OCI-LY1 (cell line): ENCODE data around the gene ADAMTS15.

Source experiments
- H2AFZ ChIP-seq: fragments of 200-600 bp; sonication (generic), shearing (Covaris generic); 2 replicates; pipeline ENCODE4 v1.6.0; 2014; ENCODE audit warnings: antibody characterized with exemption, mild to moderate bottlenecking, low read length
- H3F3A ChIP-seq: fragments of 200-600 bp; sonication (generic), shearing (Covaris generic); 2 replicates; pipeline ENCODE4 v1.6.0; 2014; ENCODE audit warnings: mild to moderate bottlenecking, antibody characterized with exemption, low read length, moderate library complexity; ENCODE audit not compliant: insufficient read depth
- H3K27ac ChIP-seq: fragments of 200-600 bp; sonication (generic); 2 replicates; pipeline ENCODE4 v1.5.1; 2014; ENCODE audit warnings: low read length, mixed run types, mild to moderate bottlenecking, low read depth; ENCODE audit not compliant: poor library complexity, severe bottlenecking
- H3K27me3 ChIP-seq: fragments of 200-600 bp; sonication (generic); 2 replicates; pipeline ENCODE4 v1.6.0; 2014; ENCODE audit warnings: antibody characterized with exemption, mild to moderate bottlenecking, low read length, moderate library complexity; ENCODE audit not compliant: insufficient read depth
- H3K36me3 ChIP-seq: fragments of 200-600 bp; sonication (generic); 2 replicates; pipeline ENCODE4 v1.6.1; 2014; ENCODE audit warnings: mild to moderate bottlenecking, antibody characterized with exemption, low read length, moderate library complexity, mixed read lengths; ENCODE audit not compliant: insufficient read depth
- H3K4me1 ChIP-seq: fragments of 200-600 bp; sonication (generic); 2 replicates; pipeline ENCODE4 v1.5.1; 2014; ENCODE audit warnings: mild to moderate bottlenecking, low read length, moderate library complexity; ENCODE audit not compliant: insufficient read depth, severe bottlenecking
- H3K4me2 ChIP-seq: fragments of 200-600 bp; sonication (generic), shearing (Covaris generic); 2 replicates; pipeline ENCODE4 v1.6.1; 2014; ENCODE audit warnings: low read length
- H3K4me3 ChIP-seq: fragments of 200-600 bp; sonication (generic); 2 replicates; pipeline ENCODE4 v1.5.1; 2014; ENCODE audit warnings: low read length, low read depth, mild to moderate bottlenecking, mixed read lengths; ENCODE audit not compliant: poor library complexity, severe bottlenecking
- H3K79me2 ChIP-seq: fragments of 200-600 bp; shearing (Covaris generic); 2 replicates; pipeline ENCODE4 v1.6.1; 2016; ENCODE audit warnings: mixed run types, low read length, mixed read lengths; ENCODE audit not compliant: insufficient read depth
- H3K9ac ChIP-seq: fragments of 200-600 bp; sonication (generic), shearing (Covaris generic); 2 replicates; pipeline ENCODE4 v1.6.1; 2014; ENCODE audit warnings: mild to moderate bottlenecking, low read length, mixed read lengths
- H3K9me2 ChIP-seq: fragments of 200-600 bp; sonication (generic), shearing (Covaris generic); 2 replicates; pipeline ENCODE4 v1.6.1; 2014; ENCODE audit warnings: low read depth, mild to moderate bottlenecking, low read length, mixed read lengths
- H3K9me3 ChIP-seq: fragments of 200-600 bp; shearing (Covaris generic); 2 replicates; pipeline ENCODE4 v1.6.1; 2014; ENCODE audit warnings: low read length, mixed read lengths
- H4K20me1 ChIP-seq: fragments of 200-600 bp; sonication (generic), shearing (Covaris generic); 2 replicates; pipeline ENCODE4 v1.6.0; 2016; ENCODE audit warnings: mild to moderate bottlenecking, low read length; ENCODE audit not compliant: insufficient read depth
- CTCF ChIP-seq: fragments of 200-600 bp; sonication (generic), shearing (Covaris generic); IDR thresholded peaks from 2 replicates; pipeline ENCODE4 v1.5.1; 2017; ENCODE audit warnings: mild to moderate bottlenecking, antibody characterized with exemption, low read length, moderate library complexity, mixed read lengths
- EZH2 ChIP-seq: fragments of 200-600 bp; sonication (generic), shearing (Covaris generic); IDR thresholded peaks from 2 replicates; pipeline ENCODE4 v1.8.0; 2017; ENCODE audit warnings: borderline replicate concordance, mixed run types, mild to moderate bottlenecking, antibody characterized with exemption, low read length, moderate library complexity, mixed read lengths

Gene ADAMTS15

GRCh38 chr11:130525307-130525706 is 76.9 kb downstream of the ADAMTS15 start:
- H3K9me3 ChIP-seq, result no peaks in the 10 kb centered on the region
- H3K9ac ChIP-seq, result no peak overlapping the region
- no peaks in the 10 kb centered on the region for H3K4me1 ChIP-seq
- no peak overlapping the region for H3K27ac ChIP-seq
- H3K79me2 ChIP-seq, result no peaks in the 10 kb centered on the region
- TF ChIP-seq EZH2 (no peak), CTCF (no peak)
- H4K20me1 ChIP-seq, result no peaks in the 10 kb centered on the region
- no peak overlapping the region for H3K4me2 ChIP-seq
- H3F3A ChIP-seq, result no peaks in the 10 kb centered on the region
- H3K27me3 ChIP-seq, result no peaks in the 10 kb centered on the region
- no peaks in the 10 kb centered on the region for H3K9me2 ChIP-seq
- H3K36me3 ChIP-seq, result no peaks in the 10 kb centered on the region
- no peak overlapping the region for H3K4me3 ChIP-seq
- no peak overlapping the region for H2AFZ ChIP-seq
